OCI-LY3 (cell line): Measurements from ENCODE around the gene DAB2.

Source experiments
- EZH2phosphoT487 ChIP-seq: fragments of 200-600 bp; shearing (Covaris generic); IDR thresholded peaks from 2 replicates; pipeline ENCODE4 v1.6.1; 2018; ENCODE audit warnings: antibody characterized with exemption, mixed run types, low read depth
- TF ChIP-seq, protein P1 (sequence below): fragments of 200-600, 300-600 bp; sonication (generic); IDR thresholded peaks from 2 replicates; pipeline ENCODE4 v1.5.1; 2014; ENCODE audit warnings: antibody characterized with exemption, low read length, low read depth

DNA sequence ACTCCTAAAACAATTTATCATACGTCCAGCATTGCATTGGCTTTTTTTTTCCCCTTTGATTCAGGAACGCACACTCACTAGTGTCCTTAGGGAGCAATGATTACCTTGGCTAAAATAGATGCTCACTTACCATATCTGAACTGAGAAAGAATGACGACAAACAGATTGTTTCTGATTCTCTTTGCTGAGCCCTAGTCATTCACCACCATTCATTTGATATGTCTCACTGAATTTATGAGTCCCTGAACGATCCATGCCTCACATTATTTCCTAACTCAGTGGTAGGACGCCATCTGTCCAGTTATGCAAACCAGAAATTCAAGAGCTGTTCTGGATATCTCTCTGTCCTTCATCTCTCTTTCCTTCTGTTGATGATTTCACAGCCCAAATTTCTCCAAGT, 39.3 kb upstream of the DAB2 start:
- TF ChIP-seq, protein P1, sequence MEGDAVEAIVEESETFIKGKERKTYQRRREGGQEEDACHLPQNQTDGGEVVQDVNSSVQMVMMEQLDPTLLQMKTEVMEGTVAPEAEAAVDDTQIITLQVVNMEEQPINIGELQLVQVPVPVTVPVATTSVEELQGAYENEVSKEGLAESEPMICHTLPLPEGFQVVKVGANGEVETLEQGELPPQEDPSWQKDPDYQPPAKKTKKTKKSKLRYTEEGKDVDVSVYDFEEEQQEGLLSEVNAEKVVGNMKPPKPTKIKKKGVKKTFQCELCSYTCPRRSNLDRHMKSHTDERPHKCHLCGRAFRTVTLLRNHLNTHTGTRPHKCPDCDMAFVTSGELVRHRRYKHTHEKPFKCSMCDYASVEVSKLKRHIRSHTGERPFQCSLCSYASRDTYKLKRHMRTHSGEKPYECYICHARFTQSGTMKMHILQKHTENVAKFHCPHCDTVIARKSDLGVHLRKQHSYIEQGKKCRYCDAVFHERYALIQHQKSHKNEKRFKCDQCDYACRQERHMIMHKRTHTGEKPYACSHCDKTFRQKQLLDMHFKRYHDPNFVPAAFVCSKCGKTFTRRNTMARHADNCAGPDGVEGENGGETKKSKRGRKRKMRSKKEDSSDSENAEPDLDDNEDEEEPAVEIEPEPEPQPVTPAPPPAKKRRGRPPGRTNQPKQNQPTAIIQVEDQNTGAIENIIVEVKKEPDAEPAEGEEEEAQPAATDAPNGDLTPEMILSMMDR: no peak
- no peak for TF ChIP-seq EZH2phosphoT487
